Hepatocyte (in vitro differentiated cells): ENCODE results near the gene SLC25A31. TPM values are rescaled to one million over a fixed set of nuclear protein-coding genes. Genes with fewer than 3 reads are reported as not detected.

Experiments
- DNase-seq: peaks from one replicate; pipeline ENCODE4 v3.0.0-alpha.2; 2016; ENCODE audit warnings: low spot score
- H2AFZ ChIP-seq: fragments of 200-600 bp; sonication (generic); 2 replicates; pipeline ENCODE4 v1.6.0; 2016; ENCODE audit warnings: antibody characterized with exemption, mild to moderate bottlenecking
- H3K27ac ChIP-seq: fragments of 200-600 bp; sonication (generic); 2 replicates; pipeline ENCODE4 v1.5.1; 2016; ENCODE audit warnings: mild to moderate bottlenecking
- H3K27me3 ChIP-seq: fragments of 200-600 bp; sonication (generic); 2 replicates; pipeline ENCODE4 v1.6.1; 2016
- H3K36me3 ChIP-seq: fragments of 200-600 bp; sonication (generic); replicated peaks from 2 replicates; pipeline ENCODE4 v1.5.1; 2016; ENCODE audit warnings: low read depth; ENCODE audit not compliant: insufficient read depth
- H3K4me1 ChIP-seq: fragments of 200-600 bp; sonication (generic); 2 replicates; pipeline ENCODE4 v1.5.1; 2016; ENCODE audit warnings: mild to moderate bottlenecking, moderate library complexity; ENCODE audit not compliant: insufficient read depth
- H3K4me2 ChIP-seq: fragments of 200-600 bp; sonication (generic); 2 replicates; pipeline ENCODE4 v1.6.0; 2016
- H3K4me3 ChIP-seq: fragments of 200-600 bp; sonication (generic); 2 replicates; pipeline ENCODE4 v1.5.1; 2016; ENCODE audit warnings: mild to moderate bottlenecking
- H3K79me2 ChIP-seq: fragments of 200-600 bp; sonication (generic); 2 replicates; pipeline ENCODE4 v1.6.0; 2017; ENCODE audit warnings: mild to moderate bottlenecking
- H3K9me2 ChIP-seq: fragments of 200-600 bp; sonication (generic); replicated peaks from 2 replicates; pipeline ENCODE4 v1.6.0; 2017; ENCODE audit warnings: mild to moderate bottlenecking; ENCODE audit not compliant: insufficient read depth
- H3K9me3 ChIP-seq: fragments of 200-600 bp; sonication (generic); 2 replicates; pipeline ENCODE4 v1.5.1; 2016; ENCODE audit warnings: low read depth, mild to moderate bottlenecking
- H4K20me1 ChIP-seq: fragments of 200-600 bp; sonication (generic); 2 replicates; pipeline ENCODE4 v1.6.0; 2016; ENCODE audit warnings: mild to moderate bottlenecking; ENCODE audit not compliant: insufficient read depth, poor library complexity, severe bottlenecking
- EZH2 ChIP-seq: fragments of 200-600 bp; sonication (generic); IDR thresholded peaks from 2 replicates; pipeline ENCODE4 v1.6.1; 2016; ENCODE audit warnings: antibody characterized with exemption, mild to moderate bottlenecking, borderline replicate concordance
- EZH2phosphoT487 ChIP-seq: fragments of 200-600 bp; sonication (generic); IDR thresholded peaks from one replicate; pipeline ENCODE4 v1.6.1; 2018; ENCODE audit warnings: antibody characterized with exemption, mild to moderate bottlenecking, low read depth, moderate library complexity; ENCODE audit not compliant: unreplicated experiment, severe bottlenecking
- WGBS: methylation state at CpG from one replicate; pipeline ENCODE4 v1.1.6; 2016; ENCODE audit warnings: low lambda C conversion rate; ENCODE audit errors: missing lambda C conversion rate; 5-methylcytosine and 5-hydroxymethylcytosine counted together
- polyA plus RNA-seq: library from polyadenylated mRNA; unstranded; fragments of >200 nt; fragmentation: Nextera tagmentation; extraction: Ambion mirVana; gene quantifications from 2 replicates; pipeline ENCODE4 v1.2.1, GENCODE V29; 2016
- total RNA-seq: library from RNA; depleted of rRNA; stranded (reverse); fragments of >200 nt; gene quantifications from 2 replicates; pipeline ENCODE4 v1.2.3, GENCODE V29; 2014
- TF ChIP-seq, protein P1 (sequence below): fragments of 200-600 bp; sonication (generic); IDR thresholded peaks from 2 replicates; pipeline ENCODE4 v1.5.1; 2016; ENCODE audit warnings: antibody characterized with exemption, mild to moderate bottlenecking; ENCODE audit not compliant: poor library complexity

Gene SLC25A31
- total and polyA plus RNA-seq, 2 experiments from 2014 or later: not detected

DNA sequence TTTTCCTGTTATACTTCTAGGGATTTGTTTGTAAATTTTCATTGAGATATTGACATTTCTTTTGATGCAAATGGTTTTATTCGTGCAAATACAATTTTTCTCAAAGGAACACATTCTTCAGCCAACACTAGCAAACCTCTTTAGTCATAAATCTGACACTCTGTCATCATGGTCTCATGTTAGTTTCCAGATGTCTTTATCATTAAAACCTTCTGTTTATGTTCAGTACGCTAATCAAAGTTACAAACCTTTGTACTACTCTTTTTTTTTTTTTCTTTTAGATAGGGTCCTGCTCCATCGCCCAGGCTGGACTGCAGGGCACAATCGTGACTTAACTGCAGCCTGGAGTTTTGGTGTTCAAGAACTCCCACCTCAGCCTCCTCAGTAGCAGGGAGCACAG, 7.1 kb downstream of the SLC25A31 start:
- DNase-seq: no peak
- WGBS: 46% methylated on average over 4 of the region's 4 CpGs
- Histone ChIP-seq H3K9me2 (no peaks in the 10 kb centered on the region), H3K36me3 (no peaks in the 10 kb centered on the region), H3K4me1 (no peaks in the 10 kb centered on the region), H3K9me3 (no peaks in the 10 kb centered on the region), H3K79me2 (no peaks in the 10 kb centered on the region), H4K20me1 (no peaks in the 10 kb centered on the region), H3K27ac (no peak overlapping the region), H3K4me3 (no peak overlapping the region), H3K27me3 (no peaks in the 10 kb centered on the region), H3K4me2 (no peak overlapping the region), H2AFZ (no peak overlapping the region)
- TF ChIP-seq, protein P1, sequence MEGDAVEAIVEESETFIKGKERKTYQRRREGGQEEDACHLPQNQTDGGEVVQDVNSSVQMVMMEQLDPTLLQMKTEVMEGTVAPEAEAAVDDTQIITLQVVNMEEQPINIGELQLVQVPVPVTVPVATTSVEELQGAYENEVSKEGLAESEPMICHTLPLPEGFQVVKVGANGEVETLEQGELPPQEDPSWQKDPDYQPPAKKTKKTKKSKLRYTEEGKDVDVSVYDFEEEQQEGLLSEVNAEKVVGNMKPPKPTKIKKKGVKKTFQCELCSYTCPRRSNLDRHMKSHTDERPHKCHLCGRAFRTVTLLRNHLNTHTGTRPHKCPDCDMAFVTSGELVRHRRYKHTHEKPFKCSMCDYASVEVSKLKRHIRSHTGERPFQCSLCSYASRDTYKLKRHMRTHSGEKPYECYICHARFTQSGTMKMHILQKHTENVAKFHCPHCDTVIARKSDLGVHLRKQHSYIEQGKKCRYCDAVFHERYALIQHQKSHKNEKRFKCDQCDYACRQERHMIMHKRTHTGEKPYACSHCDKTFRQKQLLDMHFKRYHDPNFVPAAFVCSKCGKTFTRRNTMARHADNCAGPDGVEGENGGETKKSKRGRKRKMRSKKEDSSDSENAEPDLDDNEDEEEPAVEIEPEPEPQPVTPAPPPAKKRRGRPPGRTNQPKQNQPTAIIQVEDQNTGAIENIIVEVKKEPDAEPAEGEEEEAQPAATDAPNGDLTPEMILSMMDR: no peak
- TF ChIP-seq EZH2: no peak
- TF ChIP-seq EZH2phosphoT487: no peak

DNA sequence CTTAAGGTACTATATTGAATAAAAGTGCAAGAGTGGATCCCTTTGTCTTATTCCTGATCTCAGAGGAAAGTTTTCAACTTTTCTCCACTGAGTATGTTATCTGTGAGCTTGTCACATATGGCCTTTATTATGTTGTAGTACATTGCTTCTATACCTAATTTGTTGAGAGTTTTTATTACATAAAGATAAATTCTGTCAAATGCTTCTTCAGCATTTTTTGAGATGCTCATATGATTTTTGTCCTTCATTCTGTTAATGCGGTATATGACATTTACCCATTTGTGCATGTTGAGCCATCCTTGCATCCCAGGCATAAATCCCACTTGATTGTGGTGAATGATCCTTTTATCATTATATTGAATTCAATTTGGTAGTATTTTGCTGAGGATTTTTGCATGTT, 11.0 kb downstream of the SLC25A31 start:
- H3K9me3 ChIP-seq: no peaks in the 10 kb centered on the region
- no peaks in the 10 kb centered on the region for H3K9me2 ChIP-seq
- H2AFZ ChIP-seq: no peak overlapping the region
- no peak for TF ChIP-seq EZH2phosphoT487
- H3K36me3 ChIP-seq: no peaks in the 10 kb centered on the region
- H3K27ac ChIP-seq: no peak overlapping the region
- WGBS: 94% methylated on average over 1 of the region's 1 CpG
- H3K4me2 ChIP-seq: no peak overlapping the region
- no peaks in the 10 kb centered on the region for H4K20me1 ChIP-seq
- H3K79me2 ChIP-seq: no peaks in the 10 kb centered on the region
- DNase-seq: no peak
- H3K27me3 ChIP-seq: no peaks in the 10 kb centered on the region
- H3K4me1 ChIP-seq: no peaks in the 10 kb centered on the region
- no peak overlapping the region for H3K4me3 ChIP-seq

DNA sequence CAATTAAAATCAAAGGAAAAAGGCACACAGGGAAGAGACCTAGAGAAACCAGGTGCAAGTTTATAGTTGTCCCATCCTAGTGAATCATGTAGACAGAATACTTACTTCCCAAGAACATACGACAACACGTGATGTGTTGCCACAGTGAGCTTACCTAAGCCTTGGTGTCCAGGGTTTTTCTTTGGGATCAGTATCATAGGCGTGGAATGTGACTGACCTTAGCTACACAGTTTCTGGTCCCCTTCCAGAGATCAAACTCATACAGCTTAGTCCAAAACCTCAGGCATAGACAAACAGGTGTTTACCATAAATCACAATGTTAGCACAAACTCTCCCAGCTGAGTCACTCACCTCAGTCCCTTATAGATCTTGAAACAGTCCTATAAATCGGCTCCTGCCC, 17.7 kb downstream of the SLC25A31 start:
- TF ChIP-seq, protein P1: no peak
- TF ChIP-seq EZH2phosphoT487 (no peak), EZH2 (no peak)
- no peaks in the 10 kb centered on the region for H3K79me2 ChIP-seq
- H3K36me3 ChIP-seq: no peaks in the 10 kb centered on the region
- no peak overlapping the region for H3K4me2 ChIP-seq
- no peak overlapping the region for H3K4me3 ChIP-seq
- no peak for DNase-seq
- H2AFZ ChIP-seq: no peak overlapping the region
- H3K27me3 ChIP-seq: no peaks in the 10 kb centered on the region
- WGBS: 89% methylated on average over 4 of the region's 4 CpGs
- no peaks in the 10 kb centered on the region for H3K4me1 ChIP-seq
- H4K20me1 ChIP-seq: no peaks in the 10 kb centered on the region
- no peaks in the 10 kb centered on the region for H3K9me2 ChIP-seq
- H3K9me3 ChIP-seq: no peaks in the 10 kb centered on the region
- no peak overlapping the region for H3K27ac ChIP-seq

DNA sequence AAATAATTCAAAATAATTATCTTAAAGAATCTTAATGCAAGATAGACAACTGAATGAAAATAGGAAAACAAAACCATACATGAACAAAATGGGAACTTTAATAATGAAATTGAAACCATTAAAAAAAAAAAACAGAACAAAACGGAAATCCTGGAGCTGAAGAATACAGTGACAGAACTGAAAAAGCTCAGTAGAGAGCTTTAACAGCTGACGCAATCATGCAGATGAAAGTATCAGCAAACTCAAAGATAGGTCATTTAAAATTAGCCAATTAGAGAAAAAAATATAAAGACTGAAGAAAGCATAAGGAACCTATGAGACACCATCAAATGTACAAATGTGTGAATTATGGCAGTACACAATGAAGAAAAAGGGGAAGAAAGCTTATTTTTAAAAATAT, 18.8 kb downstream of the SLC25A31 start:
- H3K9me3 ChIP-seq: no peaks in the 10 kb centered on the region
- no peak overlapping the region for H2AFZ ChIP-seq
- no peak overlapping the region for H3K27ac ChIP-seq
- no peak for TF ChIP-seq EZH2
- TF ChIP-seq, protein P1: no peak
- TF ChIP-seq EZH2phosphoT487: no peak
- no peaks in the 10 kb centered on the region for H4K20me1 ChIP-seq
- H3K4me3 ChIP-seq: no peak overlapping the region
- H3K79me2 ChIP-seq: no peaks in the 10 kb centered on the region
- H3K36me3 ChIP-seq: no peaks in the 10 kb centered on the region
- H3K4me1 ChIP-seq: no peaks in the 10 kb centered on the region
- no peaks in the 10 kb centered on the region for H3K27me3 ChIP-seq
- H3K9me2 ChIP-seq: no peaks in the 10 kb centered on the region
- no peak for DNase-seq
- H3K4me2 ChIP-seq: no peak overlapping the region
- WGBS: 94% methylated on average over 2 of the region's 2 CpGs
